Liver (tissue), 9 donors: ENCODE measurements around the gene FER. TPM values are rescaled to one million over a fixed set of nuclear protein-coding genes. Genes with fewer than 3 reads are reported as not detected.

Experiments used
- DNase-seq: peaks from one replicate; pipeline ENCODE4 v3.0.0-alpha.2; 2017; ENCODE audit warnings: low spot score
- H3K27ac ChIP-seq, 2 donors: one replicate each; pipeline ENCODE4 v1.7.0; 2013; ENCODE audit warnings: inconsistent platforms in 2 of 2, low read length in 2 of 2, control low read depth in 1 of 2, low read depth in 1 of 2, mild to moderate bottlenecking in 1 of 2
- H3K27me3 ChIP-seq, 4 donors: one replicate each; pipeline versions ENCODE4 v1.6.1 to v1.7.0; 2013; ENCODE audit warnings: low read length in 3 of 4, inconsistent platforms in 1 of 4, mild to moderate bottlenecking in 1 of 4, moderate library complexity in 1 of 4; ENCODE audit not compliant: control insufficient read depth in 4 of 4, insufficient read depth in 4 of 4
- H3K36me3 ChIP-seq, 4 donors: one replicate each; pipeline versions ENCODE4 v1.6.1 to v1.7.0; 2013; ENCODE audit warnings: low read length in 3 of 4, mild to moderate bottlenecking in 3 of 4, low read depth in 1 of 4, moderate library complexity in 1 of 4; ENCODE audit not compliant: control insufficient read depth in 4 of 4, insufficient read depth in 3 of 4
- H3K4me1 ChIP-seq, 4 donors: one replicate each; pipeline versions ENCODE4 v1.6.1 to v1.7.0; 2013; ENCODE audit warnings: low read length in 3 of 4, mild to moderate bottlenecking in 3 of 4, moderate library complexity in 1 of 4; ENCODE audit not compliant: control insufficient read depth in 4 of 4, insufficient read depth in 4 of 4
- H3K4me3 ChIP-seq, 3 donors: one replicate each; pipeline versions ENCODE4 v1.6.1 to v1.7.0; 2013; ENCODE audit warnings: low read length in 3 of 3, control low read depth in 1 of 3, low read depth in 1 of 3, mild to moderate bottlenecking in 1 of 3
- H3K9ac ChIP-seq, 2 donors: one replicate each; pipeline ENCODE4 v1.7.0; 2013; ENCODE audit warnings: low read length in 2 of 2, mild to moderate bottlenecking in 2 of 2, moderate library complexity in 2 of 2, control low read depth in 1 of 2, low read depth in 1 of 2
- H3K9me3 ChIP-seq, 4 donors: one replicate each; pipeline versions ENCODE4 v1.6.1 to v1.7.0; 2013; ENCODE audit warnings: low read length in 3 of 4; ENCODE audit not compliant: control insufficient read depth in 4 of 4
- ATF3 ChIP-seq: IDR thresholded peaks from 2 replicates; pipeline ENCODE4 v1.6.1; 2016; ENCODE audit warnings: antibody characterized with exemption
- CTCF ChIP-seq: fragments of 150-350 bp; IDR thresholded peaks from 2 replicates; pipeline ENCODE4 v1.5.1; 2017; ENCODE audit warnings: improper control_type of control experiment, low read depth, low read length; ENCODE audit not compliant: missing input control
- EGR1 ChIP-seq, 2 donors: IDR thresholded peaks; 2 replicates each; pipeline ENCODE4 v1.6.1; 2016 to 2018; ENCODE audit warnings: antibody characterized with exemption in 2 of 2, low read depth in 2 of 2
- FOXA2 ChIP-seq: IDR thresholded peaks from 2 replicates; pipeline ENCODE4 v1.6.1; 2016; ENCODE audit warnings: antibody characterized with exemption
- GABPA ChIP-seq, 2 donors: IDR thresholded peaks in 1 of 2; conservative IDR thresholded peaks in 1 of 2; 2 replicates each; pipeline ENCODE4 v1.6.1; 2016; ENCODE audit warnings: antibody characterized with exemption in 2 of 2, mild to moderate bottlenecking in 1 of 2, moderate library complexity in 1 of 2
- HNF4A ChIP-seq, 2 donors: conservative IDR thresholded peaks; 2 replicates each; pipeline ENCODE4 v1.6.1; 2016; ENCODE audit warnings: antibody characterized with exemption in 2 of 2, mild to moderate bottlenecking in 2 of 2
- HNF4G ChIP-seq: IDR thresholded peaks from 2 replicates; pipeline ENCODE4 v1.6.1; 2016; ENCODE audit warnings: antibody characterized with exemption
- JUND ChIP-seq, 2 donors: IDR thresholded peaks; 2 replicates each; pipeline ENCODE4 v1.6.1; 2016; ENCODE audit warnings: antibody characterized with exemption in 2 of 2
- MAX ChIP-seq: IDR thresholded peaks from 2 replicates; pipeline ENCODE4 v1.6.1; 2016; ENCODE audit warnings: antibody characterized with exemption
- NR2F2 ChIP-seq: IDR thresholded peaks from 2 replicates; pipeline ENCODE4 v1.6.1; 2016; ENCODE audit warnings: antibody characterized with exemption
- RAD21 ChIP-seq, 2 donors: IDR thresholded peaks; 2 replicates each; pipeline ENCODE4 v1.6.1; 2016; ENCODE audit warnings: antibody characterized with exemption in 2 of 2, mild to moderate bottlenecking in 2 of 2
- REST ChIP-seq: IDR thresholded peaks from 2 replicates; pipeline ENCODE4 v1.6.1; 2016; ENCODE audit warnings: antibody characterized with exemption, mild to moderate bottlenecking
- RXRA ChIP-seq, 2 donors: IDR thresholded peaks; 2 replicates each; pipeline ENCODE4 v1.6.1; 2017 to 2018; ENCODE audit warnings: antibody characterized with exemption in 2 of 2, mild to moderate bottlenecking in 1 of 2
- YY1 ChIP-seq: IDR thresholded peaks from 2 replicates; pipeline ENCODE4 v1.6.1; 2016; ENCODE audit warnings: antibody characterized with exemption, mild to moderate bottlenecking
- ZBTB33 ChIP-seq: IDR thresholded peaks from 2 replicates; pipeline ENCODE4 v1.6.1; 2016; ENCODE audit warnings: antibody characterized with exemption
- WGBS: extraction: QIAGEN DNeasy Blood & Tissue Kit; methylation state at CpG from one replicate; pipeline ENCODE4 v1.1.7; 2013; 5-methylcytosine and 5-hydroxymethylcytosine counted together
- polyA plus RNA-seq, 2 donors: library from polyadenylated mRNA; stranded (reverse) in 1 of 2; unstranded in 1 of 2; fragments of 200-250 nt in 1 of 2; fragments of >200 nt in 1 of 2; fragmentation: Nextera tagmentation in 1 of 2; extraction: Ambion mirVana in 1 of 2; gene quantifications; one replicate each; pipeline versions ENCODE4 v1.2.1 to v1.2.3, GENCODE V29; 2013 to 2015
- total RNA-seq, 2 donors: library from RNA; depleted of rRNA; stranded (reverse); fragments of >200 nt; gene quantifications; one replicate each; pipeline ENCODE4 v1.2.3, GENCODE V29; 2014
- donor health status: healthy.
- donor health status: healthy.
- donor health status: healthy.
- donor health status: healthy.
- donor health status: healthy.

The FER gene
- total and polyA plus RNA-seq, 4 donors: 0.83 to 9.8 (median 5.9) TPM

- DNase-seq: no peak
- TF ChIP-seq NR2F2: no peak
- TF ChIP-seq YY1: no peak
- no peak for TF ChIP-seq EGR1 (IDR thresholded peaks at IDR 0.05; ENCODE audit: low read depth in 2 of 2)
- TF ChIP-seq REST: no peak
- TF ChIP-seq HNF4G: no peak
- TF ChIP-seq HNF4A (conservative IDR thresholded peaks at IDR 0.05): no peak
- TF ChIP-seq GABPA (IDR thresholded peaks at IDR 0.05 in 1 of 2, conservative IDR thresholded peaks at IDR 0.05 in 1 of 2): no peak
- TF ChIP-seq RXRA (IDR thresholded peaks at IDR 0.05): no peak
- no peak for TF ChIP-seq CTCF
- TF ChIP-seq ZBTB33: no peak
- TF ChIP-seq ATF3: no peak
- Histone ChIP-seq H3K4me3 (no peak overlapping the region), H3K27me3 (no peaks in the 10 kb centered on the region), H3K27ac (no peak overlapping the region), H3K4me1 (no peaks in the 10 kb centered on the region), H3K9me3 (no peaks in the 10 kb centered on the region), H3K9ac (no peak overlapping the region), H3K36me3 (peaks cover 0 to 3% (median 0%) of the 10 kb centered on the region in 4 donors)
Observed at GRCh38 chr5:108876451-108876850, 128.8 kb downstream of the FER start.

GRCh38 chr5:108878756-108879155, 131.1 kb downstream of the FER start:
- Histone ChIP-seq H3K27me3 (no peaks in the 10 kb centered on the region), H3K4me1 (no peaks in the 10 kb centered on the region), H3K27ac (no peak overlapping the region), H3K9ac (no peak overlapping the region), H3K36me3 (no peaks in the 10 kb centered on the region), H3K9me3 (no peaks in the 10 kb centered on the region), H3K4me3 (no peak overlapping the region)
- DNase-seq: no peak
- WGBS: over 99% methylated on average over 2 of the region's 2 CpGs
- TF ChIP-seq HNF4A (conservative IDR thresholded peaks at IDR 0.05) (no peak), CTCF (no peak), ZBTB33 (no peak), RXRA (IDR thresholded peaks at IDR 0.05) (no peak), MAX (no peak), ATF3 (no peak), RAD21 (IDR thresholded peaks at IDR 0.05) (no peak), NR2F2 (no peak), FOXA2 (no peak), GABPA (IDR thresholded peaks at IDR 0.05 in 1 of 2, conservative IDR thresholded peaks at IDR 0.05 in 1 of 2) (no peak), JUND (IDR thresholded peaks at IDR 0.05) (no peak), HNF4G (no peak)
